Measurements from ENCODE around the gene CMPK1. TPM values are rescaled to one million over a fixed set of nuclear protein-coding genes. Genes with fewer than 3 reads are reported as not detected.

Gene CMPK1
- total and polyA plus RNA-seq, 2 donors (not counting 3 experiments of a cell fraction or from before 2014, with no cell fraction given), result 16.4 to 79.6 TPM

- Histone ChIP-seq H3K4me1 (ENCODE audit: control insufficient read depth, extremely low read depth, insufficient read depth, low read length) (no peaks in the 10 kb centered on the region), H3K36me3 (ENCODE audit: control insufficient read depth in 2 of 2, extremely low read depth in 1 of 2, insufficient read depth in 2 of 2, low read length in 2 of 2) (peaks cover 7 to 18% of the 10 kb centered on the region in 2 experiments), H3K79me2 (ENCODE audit: control insufficient read depth, insufficient read depth, low read length) (no peaks in the 10 kb centered on the region), H3K4me2 (ENCODE audit: insufficient read depth, low read length) (no peak overlapping the region), H3K9ac (replicated peaks; ENCODE audit: extremely low read depth, insufficient read depth, low read length) (no peak overlapping the region), H3K27me3 (ENCODE audit: control insufficient read depth in 2 of 2, insufficient read depth in 2 of 2, low read length in 2 of 2) (no peaks in the 10 kb centered on the region), H2AFZ (ENCODE audit: low read depth, low read length) (no peak overlapping the region), H3K9me1 (replicated peaks; ENCODE audit: control insufficient read depth, extremely low read depth, insufficient read depth, low read length) (no peaks in the 10 kb centered on the region), H3K9me3 (replicated peaks; ENCODE audit: control insufficient read depth, insufficient read depth, low read length) (no peaks in the 10 kb centered on the region), H3K4me3 (replicated peaks in 1 of 3; ENCODE audit: insufficient read depth in 1 of 3, low read depth in 1 of 3, low read length in 3 of 3) (no peak overlapping the region), H3K27ac (ENCODE audit: insufficient read depth, low read depth, low read length) (no peak overlapping the region), H4K20me1 (replicated peaks; ENCODE audit: control insufficient read depth, extremely low read depth, insufficient read depth, low read length) (no peaks in the 10 kb centered on the region)
- BruUV-seq (replicated peaks), result no TSS peak
- CTCF ChIA-PET, result no interaction called here
- POLR2A ChIA-PET, result no interaction called here
- dilution Hi-C loops (cut with MboI; ENCODE audit: extremely low pct_ligation_motif_present, low sequenced_read_pairs) (no loop called here), intact Hi-C loops (cut with micrococcal nuclease) (loop anchor here (5.0 kb wide), 1 partner anchor 81 kb away; no protein-coding TSS in a partner anchor)
- no peak for DNase-seq (ENCODE audit: low read depth, low spot score)
- TF ChIP-seq MAX (IDR thresholded peaks at IDR 0.05; ENCODE audit: insufficient read depth, insufficient read length) (no peak), CTCF (IDR thresholded peaks at IDR 0.05; ENCODE audit: extremely low read depth in 1 of 2, insufficient read depth in 1 of 2, low read depth in 1 of 2, low read length in 2 of 2) (no peak), MYC (IDR thresholded peaks at IDR 0.05; ENCODE audit: low read depth, low read length) (no peak), POLR2A (IDR thresholded peaks at IDR 0.05; ENCODE audit: low read depth, low read length) (no peak), POLR2AphosphoS5 (IDR thresholded peaks at IDR 0.05; ENCODE audit: insufficient read depth, low read depth, low read length) (no peak), EZH2 (IDR thresholded peaks at IDR 0.05; ENCODE audit: borderline replicate concordance, low read depth, low read length, severe bottlenecking) (no peak), JUN (IDR thresholded peaks at IDR 0.05; ENCODE audit: borderline replicate concordance, insufficient read depth, insufficient read length, low read depth) (no peak), GATA2 (IDR thresholded peaks at IDR 0.05; ENCODE audit: insufficient read depth, insufficient read length, low read depth, low read length) (no peak), FOS (IDR thresholded peaks at IDR 0.05; ENCODE audit: borderline replicate concordance, insufficient read depth, low read length) (no peak)
- no peak for FAIRE-seq
Measured at GRCh38 chr1:47378147-47378546, 44.6 kb downstream of the CMPK1 start.
